ENCODE results near the gene LRRC36. TPM values are rescaled to one million over a fixed set of nuclear protein-coding genes. Genes with fewer than 3 reads are reported as not detected.

The LRRC36 gene
- total RNA-seq, 1 experiment from 2014 or later, result not detected

- POLR2A ChIA-PET (ENCODE audit: unreplicated experiment), result interaction anchor here (0.7 kb wide), 1 partner anchor 97 kb away, joined by 7 read pairs; no protein-coding TSS in a partner anchor
Observed at GRCh38 chr16:67378642-67379041, 52.0 kb downstream of the LRRC36 start.

GRCh38 chr16:67383284-67383683, 56.7 kb downstream of the LRRC36 start:
- TF ChIP-seq CTCF (conservative IDR thresholded peaks at IDR 0.05) (no peak), EZH2 (IDR thresholded peaks at IDR 0.05; ENCODE audit: low read depth) (no peak)
- no peak overlapping the region for H3K27ac ChIP-seq
- H3K4me2 ChIP-seq, result no peak overlapping the region
- no peaks in the 10 kb centered on the region for H4K20me1 ChIP-seq (ENCODE audit: insufficient read depth)
- no peaks in the 10 kb centered on the region for H3K9me3 ChIP-seq (ENCODE audit: insufficient read depth, low read depth)
- H2AFZ ChIP-seq, result no peak overlapping the region
- no peak for DNase-seq
- no peaks in the 10 kb centered on the region for H3K79me2 ChIP-seq (ENCODE audit: low read depth)
- intact Hi-C loops (cut with micrococcal nuclease; ENCODE audit: unreplicated experiment), result no loop called here
- no peaks in the 10 kb centered on the region for H3F3A ChIP-seq (ENCODE audit: insufficient read depth, low read depth)
- H3K36me3 ChIP-seq (ENCODE audit: low read depth), result no peaks in the 10 kb centered on the region
- CTCF ChIA-PET, result no interaction called here
- peaks cover 5% of the 10 kb centered on the region; the same call in 1 of the 2 replicates for H3K4me1 ChIP-seq (replicated peaks; ENCODE audit: insufficient read depth)
- no peaks in the 10 kb centered on the region for H3K9me2 ChIP-seq (ENCODE audit: insufficient read depth)
- H3K4me3 ChIP-seq, result no peak overlapping the region
- POLR2A ChIA-PET (ENCODE audit: unreplicated experiment), result no interaction called here
- no TSS peak for BruUV-seq (replicated peaks)
- H3K27me3 ChIP-seq (ENCODE audit: insufficient read depth, low read depth), result no peaks in the 10 kb centered on the region

More at GRCh38 chr16:67378642-67379041, 52.0 kb downstream of the LRRC36 start:
- H4K20me1 ChIP-seq (ENCODE audit: insufficient read depth), result no peaks in the 10 kb centered on the region
- H3K4me2 ChIP-seq, result no peak overlapping the region
- peaks cover 11% of the 10 kb centered on the region; the same call in 1 of the 2 replicates for H3K4me1 ChIP-seq (replicated peaks; ENCODE audit: insufficient read depth)
- no TSS peak for BruUV-seq (replicated peaks)
- DNase-seq, result no peak
- CTCF ChIA-PET, result interaction anchor here (0.7 kb wide), 1 partner anchor 15 kb away, joined by 6 read pairs; the partner anchor contains the start of gene TPPP3
- H3K9me2 ChIP-seq (ENCODE audit: insufficient read depth), result no peaks in the 10 kb centered on the region
- H3K4me3 ChIP-seq, result no peak overlapping the region
- H3F3A ChIP-seq (ENCODE audit: insufficient read depth, low read depth), result no peaks in the 10 kb centered on the region
- H3K9me3 ChIP-seq (ENCODE audit: insufficient read depth, low read depth), result no peaks in the 10 kb centered on the region
- H3K36me3 ChIP-seq (ENCODE audit: low read depth), result no peaks in the 10 kb centered on the region
- H2AFZ ChIP-seq, result no peak overlapping the region
- H3K27me3 ChIP-seq (ENCODE audit: insufficient read depth, low read depth), result no peaks in the 10 kb centered on the region
- TF ChIP-seq EZH2 (IDR thresholded peaks at IDR 0.05; ENCODE audit: low read depth) (no peak), CTCF (conservative IDR thresholded peaks at IDR 0.05) (no peak)
- intact Hi-C loops (cut with micrococcal nuclease; ENCODE audit: unreplicated experiment), result no loop called here
- H3K27ac ChIP-seq, result no peak overlapping the region
- no peaks in the 10 kb centered on the region for H3K79me2 ChIP-seq (ENCODE audit: low read depth)

GRCh38 chr16:67384778-67385510, 58.3 kb downstream of the LRRC36 start:
- TF ChIP-seq CTCF (conservative IDR thresholded peaks at IDR 0.05) (no peak), EZH2 (IDR thresholded peaks at IDR 0.05; ENCODE audit: low read depth) (no peak)
- Histone ChIP-seq H3K36me3 (ENCODE audit: low read depth) (no peaks in the 10 kb centered on the region), H2AFZ (no peak overlapping the region), H3K27me3 (ENCODE audit: insufficient read depth, low read depth) (no peaks in the 10 kb centered on the region), H3K4me3 (no peak overlapping the region), H3K79me2 (ENCODE audit: low read depth) (no peaks in the 10 kb centered on the region), H4K20me1 (ENCODE audit: insufficient read depth) (no peaks in the 10 kb centered on the region), H3K4me2 (no peak overlapping the region), H3K4me1 (replicated peaks; ENCODE audit: insufficient read depth) (no peaks in the 10 kb centered on the region), H3K27ac (no peak overlapping the region), H3F3A (ENCODE audit: insufficient read depth, low read depth) (no peaks in the 10 kb centered on the region), H3K9me3 (ENCODE audit: insufficient read depth, low read depth) (no peaks in the 10 kb centered on the region), H3K9me2 (ENCODE audit: insufficient read depth) (no peaks in the 10 kb centered on the region)
- intact Hi-C loops (cut with micrococcal nuclease; ENCODE audit: unreplicated experiment), result no loop called here
- ChIA-PET CTCF (no interaction called here), POLR2A (ENCODE audit: unreplicated experiment) (no interaction called here)
- DNase-seq, result no peak
- BruUV-seq (replicated peaks), result no TSS peak
